H9 (cell line): ENCODE measurements around the gene EXOC6. TPM values are rescaled to one million over a fixed set of nuclear protein-coding genes. Genes with fewer than 3 reads are reported as not detected.

Experiments used
- DNase-seq: peaks from one replicate; pipeline ENCODE4 v3.0.0-alpha.2; 2017
- H2AFZ ChIP-seq: one replicate; pipeline ENCODE4 v1.6.1; 2013; ENCODE audit warnings: mild to moderate bottlenecking, low read length, control low read depth, moderate library complexity
- H2AK5ac ChIP-seq: 2 replicates; pipeline ENCODE4 v1.6.1; 2013; ENCODE audit warnings: low read length, control low read depth, mixed read lengths; ENCODE audit not compliant: insufficient read length
- H2BK120ac ChIP-seq: one replicate; pipeline ENCODE4 v1.6.1; 2013; ENCODE audit warnings: low read depth, mild to moderate bottlenecking, low read length, control low read depth, inconsistent platforms; ENCODE audit not compliant: poor library complexity, severe bottlenecking
- H2BK12ac ChIP-seq: 2 replicates; pipeline ENCODE4 v1.6.1; 2013; ENCODE audit warnings: low read length, control low read depth, mixed read lengths, low read depth; ENCODE audit not compliant: insufficient read length
- H2BK15ac ChIP-seq: 2 replicates; pipeline ENCODE4 v1.6.1; 2013; ENCODE audit warnings: low read depth, low read length, control low read depth
- H2BK20ac ChIP-seq: one replicate; pipeline ENCODE4 v1.6.1; 2013; ENCODE audit warnings: low read depth, mild to moderate bottlenecking, low read length, control low read depth, inconsistent platforms; ENCODE audit not compliant: poor library complexity, severe bottlenecking
- H2BK5ac ChIP-seq: 2 replicates; pipeline ENCODE4 v1.6.1; 2013; ENCODE audit warnings: low read length, control low read depth, mixed read lengths; ENCODE audit not compliant: insufficient read length
- H3K14ac ChIP-seq: 2 replicates; pipeline ENCODE4 v1.6.1; 2013; ENCODE audit warnings: low read length, control low read depth; ENCODE audit not compliant: insufficient read depth
- H3K18ac ChIP-seq: 2 replicates; pipeline ENCODE4 v1.6.1; 2013; ENCODE audit warnings: low read depth, mild to moderate bottlenecking, mixed read lengths, low read length, control low read depth; ENCODE audit not compliant: insufficient read length
- H3K23ac ChIP-seq: 2 replicates; pipeline ENCODE4 v1.6.1; 2013; ENCODE audit warnings: low read length, control low read depth, mixed read lengths, low read depth; ENCODE audit not compliant: insufficient read length
- H3K23me2 ChIP-seq: 2 replicates; pipeline ENCODE4 v1.6.1; 2013; ENCODE audit warnings: low read depth, mild to moderate bottlenecking, mixed read lengths, low read length, control low read depth; ENCODE audit not compliant: insufficient read length, poor library complexity, severe bottlenecking
- H3K27ac ChIP-seq: 2 replicates; pipeline ENCODE4 v1.5.1; 2013; ENCODE audit warnings: low read length, control low read depth, mixed read lengths, low read depth; ENCODE audit not compliant: insufficient read length
- H3K27me3 ChIP-seq: 2 replicates; pipeline ENCODE4 v1.6.1; 2013; ENCODE audit warnings: low read length, control low read depth, inconsistent platforms; ENCODE audit not compliant: insufficient read depth
- H3K4ac ChIP-seq: 2 replicates; pipeline ENCODE4 v1.6.1; 2013; ENCODE audit warnings: low read depth, mild to moderate bottlenecking, control low read depth, inconsistent platforms, low read length, moderate library complexity
- H3K4me1 ChIP-seq: 2 replicates; pipeline ENCODE4 v1.6.1; 2013; ENCODE audit warnings: low read length, control low read depth, inconsistent platforms; ENCODE audit not compliant: insufficient read depth
- H3K4me2 ChIP-seq: 2 replicates; pipeline ENCODE4 v1.6.1; 2013; ENCODE audit warnings: low read length, control low read depth, mixed read lengths; ENCODE audit not compliant: insufficient read length, insufficient read depth
- H3K56ac ChIP-seq: 2 replicates; pipeline ENCODE4 v1.6.1; 2013; ENCODE audit warnings: low read depth, mild to moderate bottlenecking, mixed read lengths, low read length, control low read depth; ENCODE audit not compliant: insufficient read length
- H3K79me1 ChIP-seq: 2 replicates; pipeline ENCODE4 v1.6.1; 2013; ENCODE audit warnings: low read depth, mild to moderate bottlenecking, moderate library complexity, low read length, control low read depth, inconsistent platforms; ENCODE audit not compliant: insufficient read depth, poor library complexity, severe bottlenecking
- H3K79me2 ChIP-seq: 2 replicates; pipeline ENCODE4 v1.6.1; 2013; ENCODE audit warnings: low read length, control low read depth, inconsistent platforms; ENCODE audit not compliant: insufficient read depth
- H3K9ac ChIP-seq: 2 replicates; pipeline ENCODE4 v1.6.1; 2013; ENCODE audit warnings: low read length, control low read depth, mixed read lengths; ENCODE audit not compliant: insufficient read length; ENCODE audit errors: extremely low read depth
- H3K9me3 ChIP-seq: one replicate; pipeline ENCODE4 v1.6.1; 2013; ENCODE audit warnings: low read depth, low read length, inconsistent platforms; ENCODE audit not compliant: control insufficient read depth
- H3T11ph ChIP-seq: one replicate; pipeline ENCODE4 v1.6.1; 2013; ENCODE audit warnings: mild to moderate bottlenecking, low read length, control low read depth, inconsistent platforms
- H4K20me1 ChIP-seq: one replicate; pipeline ENCODE4 v1.6.1; 2013; ENCODE audit not compliant: control insufficient read depth, insufficient read length, insufficient read depth
- H4K5ac ChIP-seq: 2 replicates; pipeline ENCODE4 v1.6.1; 2013; ENCODE audit warnings: low read depth, mild to moderate bottlenecking, mixed read lengths, low read length, control low read depth; ENCODE audit not compliant: insufficient read length
- H4K8ac ChIP-seq: replicated peaks from 2 replicates; pipeline ENCODE4 v1.6.1; 2013; ENCODE audit warnings: low read length, control low read depth, mixed read lengths, low read depth; ENCODE audit not compliant: insufficient read length
- H4K91ac ChIP-seq: 2 replicates; pipeline ENCODE4 v1.6.1; 2013; ENCODE audit warnings: low read depth, mild to moderate bottlenecking, moderate library complexity, mixed read lengths, low read length, control low read depth; ENCODE audit not compliant: insufficient read length
- H3K27ac Mint-ChIP-seq, 3 experiments: 2 replicates in 2 of 3; 3 replicates in 1 of 3; pipeline ENCODE4 v1.8.0; 2020 to 2021; ENCODE audit warnings: mixed read lengths in 3 of 3, mild to moderate bottlenecking in 1 of 3, moderate library complexity in 1 of 3
- H3K27me3 Mint-ChIP-seq: 2 replicates; pipeline ENCODE4 v1.8.0; 2021; ENCODE audit warnings: low read depth, mild to moderate bottlenecking, moderate library complexity, mixed read lengths
- H3K36me3 Mint-ChIP-seq, 3 experiments: 2 replicates in 2 of 3; 3 replicates in 1 of 3; pipeline ENCODE4 v1.8.0; 2020 to 2021; ENCODE audit warnings: low read depth in 3 of 3, mixed read lengths in 3 of 3; ENCODE audit not compliant: insufficient read depth in 1 of 3
- H3K4me1 Mint-ChIP-seq, 2 experiments: 2 replicates each; pipeline ENCODE4 v1.8.0; 2020; ENCODE audit warnings: mixed read lengths in 2 of 2
- H3K4me3 Mint-ChIP-seq, 2 experiments: 2 replicates in 1 of 2; 3 replicates in 1 of 2; pipeline ENCODE4 v1.8.0; 2020 to 2021; ENCODE audit warnings: mild to moderate bottlenecking in 2 of 2, mixed read lengths in 2 of 2, moderate library complexity in 1 of 2
- H3K9me3 Mint-ChIP-seq, 2 experiments: 2 replicates in 1 of 2; 3 replicates in 1 of 2; pipeline ENCODE4 v1.8.0; 2020; ENCODE audit warnings: mild to moderate bottlenecking in 2 of 2, mixed read lengths in 2 of 2, moderate library complexity in 1 of 2
- CTCF ChIP-seq: fragments of 200-600 bp; sonication (generic); conservative IDR thresholded peaks from 3 replicates; pipeline ENCODE4 v1.8.0; 2021; ENCODE audit warnings: antibody characterized with exemption, mild to moderate bottlenecking
- WGBS: extraction: QIAGEN DNeasy Blood & Tissue Kit; methylation state at CpG from one replicate; pipeline ENCODE4 v1.1.7; 2013; ENCODE audit warnings: missing lambda C conversion rate, low lambda C conversion rate, mixed read lengths; ENCODE audit not compliant: insufficient read length; ENCODE audit errors: extremely low coverage; 5-methylcytosine and 5-hydroxymethylcytosine counted together
- total RNA-seq: library from RNA; stranded (reverse); gene quantifications from 2 replicates; pipeline ENCODE4 v1.2.1, GENCODE V29; 2021

Gene EXOC6
- total RNA-seq, 1 experiment from 2014 or later = 9.0 TPM

- Mint-ChIP-seq H3K4me3 (no peak overlapping the region), H3K9me3 (peaks cover 15% of the 10 kb centered on the region in 2 experiments), H3K27me3 (no peaks in the 10 kb centered on the region), H3K4me1 (no peaks in the 10 kb centered on the region), H3K27ac (no peak overlapping the region), H3K36me3 (peaks cover 11 to 24% (median 21%) of the 10 kb centered on the region in 3 experiments)
- Histone ChIP-seq H3K9ac (no peak overlapping the region), H3T11ph (no peak overlapping the region), H4K91ac (no peak overlapping the region), H3K23me2 (no peaks in the 10 kb centered on the region), H2BK15ac (no peak overlapping the region), H3K4me2 (no peak overlapping the region), H3K27ac (no peak overlapping the region), H3K79me2 (no peaks in the 10 kb centered on the region), H4K5ac (no peak overlapping the region), H3K23ac (no peak overlapping the region), H2BK5ac (no peak overlapping the region), H3K9me3 (no peaks in the 10 kb centered on the region), H2AK5ac (no peak overlapping the region), H3K27me3 (no peaks in the 10 kb centered on the region), H3K79me1 (no peaks in the 10 kb centered on the region), H3K4me1 (no peaks in the 10 kb centered on the region), H2BK120ac (no peak overlapping the region), H2BK12ac (no peak overlapping the region), H3K4ac (no peak overlapping the region), H3K14ac (no peak overlapping the region), H4K20me1 (no peaks in the 10 kb centered on the region), H4K8ac (no peak overlapping the region), H3K56ac (no peak overlapping the region), H2BK20ac (no peak overlapping the region), H3K18ac (no peak overlapping the region), H2AFZ (no peak overlapping the region)
- WGBS = no CpG with 5 or more reads among the region's 1 CpG
- no peak for DNase-seq
- TF ChIP-seq CTCF = no peak
These were observed 120.8 kb downstream of the EXOC6 start for GRCh38 chr10:92969151-92969550.
